ENCODE data around the gene PCDHA6.
"Not testable (repeated sequence)": the region's sequence is repeated elsewhere in the genome, so short reads cannot be mapped to it uniquely, and the experiment has no call there.

The PCDHA6 gene

GRCh38 chr5:140821375-140822280, 6.1 kb upstream of the PCDHA6 start, which contains the start of gene PCDHA5:
Gene PCDHA5 (plus strand): TSS chr5:140821613.
- Histone ChIP-seq H2AFZ (ENCODE audit: low read depth, low read length) (no peak within 1 kb of the TSS), H3K27ac (ENCODE audit: low read length) (no peak within 1 kb of the TSS), H3K4me3 (ENCODE audit: low read length) (no peak within 1 kb of the TSS), H3K36me3 (replicated peaks; ENCODE audit: low read depth, low read length) (no peaks in the 10 kb centered on the region), H3K9ac (ENCODE audit: low read length) (no peak within 1 kb of the TSS), H3K4me1 (ENCODE audit: low read length) (no peaks in the 10 kb centered on the region), H4K20me1 (ENCODE audit: insufficient read depth, low read length) (no peaks in the 10 kb centered on the region), H3K27me3 (ENCODE audit: low read depth, low read length) (no peaks in the 10 kb centered on the region), H3K9me3 (ENCODE audit: insufficient read depth, low read length) (no peaks in the 10 kb centered on the region), H3K79me2 (ENCODE audit: low read length) (no peaks in the 10 kb centered on the region), H3K4me2 (ENCODE audit: low read length) (no peak within 1 kb of the TSS)
- TF ChIP-seq CTCF (IDR thresholded peaks at IDR 0.05; ENCODE audit: low read depth, low read length) (no peak), EZH2phosphoT487 (IDR thresholded peaks at IDR 0.05; ENCODE audit: low read depth) (no peak)

- Histone ChIP-seq H3K79me2 (ENCODE audit: low read length) (no peaks in the 10 kb centered on the region), H4K20me1 (ENCODE audit: insufficient read depth, low read length) (no peaks in the 10 kb centered on the region), H3K4me3 (ENCODE audit: low read length) (no peak overlapping the region), H3K27ac (ENCODE audit: low read length) (no peak overlapping the region), H3K36me3 (replicated peaks; ENCODE audit: low read depth, low read length) (no peaks in the 10 kb centered on the region), H2AFZ (ENCODE audit: low read depth, low read length) (no peak overlapping the region), H3K4me1 (ENCODE audit: low read length) (no peaks in the 10 kb centered on the region), H3K9ac (ENCODE audit: low read length) (no peak overlapping the region), H3K27me3 (ENCODE audit: low read depth, low read length) (no peaks in the 10 kb centered on the region), H3K9me3 (ENCODE audit: insufficient read depth, low read length) (no peaks in the 10 kb centered on the region), H3K4me2 (ENCODE audit: low read length) (no peak overlapping the region)
- no peak for TF ChIP-seq EZH2phosphoT487 (IDR thresholded peaks at IDR 0.05; ENCODE audit: low read depth)
- no peak for TF ChIP-seq CTCF (IDR thresholded peaks at IDR 0.05; ENCODE audit: low read depth, low read length)
These were observed 5.5 kb upstream of the PCDHA6 start for GRCh38 chr5:140822281-140822629.

- H3K27ac ChIP-seq (ENCODE audit: low read length); H3K9me3 ChIP-seq (ENCODE audit: insufficient read depth, low read length); H3K27me3 ChIP-seq (ENCODE audit: low read depth, low read length); H3K9ac ChIP-seq (ENCODE audit: low read length); H3K4me1 ChIP-seq (ENCODE audit: low read length); H3K79me2 ChIP-seq (ENCODE audit: low read length); H4K20me1 ChIP-seq (ENCODE audit: insufficient read depth, low read length); H2AFZ ChIP-seq (ENCODE audit: low read depth, low read length); H3K36me3 ChIP-seq (replicated peaks; ENCODE audit: low read depth, low read length); H3K4me3 ChIP-seq (ENCODE audit: low read length); H3K4me2 ChIP-seq (ENCODE audit: low read length): not testable (repeated sequence)
These were observed 4.8 kb upstream of the PCDHA6 start for GRCh38 chr5:140822969-140823368.

- no peaks in the 10 kb centered on the region for H3K4me1 ChIP-seq (ENCODE audit: low read length)
- no peak overlapping the region for H2AFZ ChIP-seq (ENCODE audit: low read depth, low read length)
- H3K4me2 ChIP-seq (ENCODE audit: low read length): no peak overlapping the region
- TF ChIP-seq CTCF (IDR thresholded peaks at IDR 0.05; ENCODE audit: low read depth, low read length) (no peak), EZH2phosphoT487 (IDR thresholded peaks at IDR 0.05; ENCODE audit: low read depth) (no peak)
- no peaks in the 10 kb centered on the region for H3K9me3 ChIP-seq (ENCODE audit: insufficient read depth, low read length)
- H3K4me3 ChIP-seq (ENCODE audit: low read length): no peak overlapping the region
- no peak overlapping the region for H3K9ac ChIP-seq (ENCODE audit: low read length)
- H4K20me1 ChIP-seq (ENCODE audit: insufficient read depth, low read length): no peaks in the 10 kb centered on the region
- no peaks in the 10 kb centered on the region for H3K79me2 ChIP-seq (ENCODE audit: low read length)
- H3K36me3 ChIP-seq (replicated peaks; ENCODE audit: low read depth, low read length): no peaks in the 10 kb centered on the region
- no peaks in the 10 kb centered on the region for H3K27me3 ChIP-seq (ENCODE audit: low read depth, low read length)
- no peak overlapping the region for H3K27ac ChIP-seq (ENCODE audit: low read length)
These were observed 4.3 kb upstream of the PCDHA6 start for GRCh38 chr5:140823475-140823874.
